HG02642 (cell line): Measurements from ENCODE around the gene RPP25.
"Not testable (repeated sequence)": the region's sequence is repeated elsewhere in the genome, so short reads cannot be mapped to it uniquely, and the experiment has no call there.

Experiments
- ATAC-seq: cut with Tn5 transposase; IDR thresholded peaks from one replicate; pipeline ENCODE4 v1.9.1; 2021; ENCODE audit warnings: mild to moderate bottlenecking; ENCODE audit not compliant: unreplicated experiment, poor library complexity

RPP25 gene

GRCh38 chr15:74928771-74929198 lies 27.8 kb downstream of the RPP25 start:
- ATAC-seq: no peak

- no peak for ATAC-seq
Measured at GRCh38 chr15:74924525-74924924, 32.0 kb downstream of the RPP25 start.

DNA sequence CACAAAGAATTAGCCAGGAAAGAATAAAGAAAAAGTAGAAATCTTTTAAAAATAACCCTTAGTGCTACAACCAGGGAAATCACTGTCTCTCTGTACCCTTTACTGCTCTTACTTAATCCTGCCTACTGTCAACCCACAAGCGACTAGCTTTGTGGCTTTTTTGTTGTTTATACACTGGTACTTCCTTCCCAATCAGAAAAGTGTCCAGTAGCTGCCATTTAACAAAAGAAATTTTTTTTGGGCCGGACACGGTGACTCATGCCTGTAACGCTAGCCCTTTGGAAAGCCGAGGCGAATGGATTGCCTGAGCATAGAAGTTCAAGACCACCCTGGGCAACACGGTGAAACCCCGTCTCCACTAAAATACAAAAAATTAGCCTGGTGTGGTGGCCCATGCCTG lies 36.1 kb downstream of the RPP25 start:
- ATAC-seq: no peak

DNA sequence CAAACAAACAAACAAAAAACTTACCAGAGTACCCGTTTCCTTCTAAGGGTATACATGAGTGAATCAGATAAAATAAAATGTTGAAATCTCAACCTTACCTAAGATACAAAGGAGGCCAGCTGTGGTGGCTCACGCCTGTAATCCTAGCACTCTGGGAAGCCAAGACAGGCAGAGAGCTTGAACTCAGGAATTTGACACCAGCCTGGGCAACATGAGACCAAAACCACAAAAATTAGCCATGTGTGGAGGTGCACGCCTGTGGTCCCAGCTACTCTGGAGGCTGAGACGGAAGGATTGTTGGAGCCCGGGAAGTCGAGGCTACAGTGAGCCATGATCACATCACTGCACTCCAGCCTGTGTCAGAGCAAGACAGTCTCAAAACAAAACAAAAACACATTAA lies 38.9 kb downstream of the RPP25 start:
- ATAC-seq: no peak

- ATAC-seq: not testable (repeated sequence)
Measured at GRCh38 chr15:74913799-74914198, 42.8 kb downstream of the RPP25 start.

DNA sequence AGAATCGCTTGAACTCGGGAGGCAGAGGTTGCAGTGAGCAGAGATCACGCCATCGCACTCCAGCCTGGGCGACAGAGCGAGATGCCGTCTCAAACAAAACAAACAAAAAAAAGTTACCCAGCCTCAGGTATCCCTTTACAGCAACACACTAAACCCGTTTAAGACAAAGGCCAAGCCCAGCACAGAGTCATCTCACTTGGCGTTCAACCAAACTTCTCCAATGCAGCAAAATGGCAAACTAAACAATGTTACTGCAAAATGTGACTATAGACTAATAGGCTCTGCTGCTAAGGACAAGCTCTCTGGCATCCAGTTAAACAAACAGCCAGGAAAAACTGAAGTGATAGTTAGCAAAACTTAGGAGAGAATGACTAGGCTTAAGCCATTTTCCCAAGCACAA lies 43.5 kb downstream of the RPP25 start:
- ATAC-seq: no peak

- no peak for ATAC-seq
Measured at GRCh38 chr15:74908635-74909034, 47.9 kb downstream of the RPP25 start.

GRCh38 chr15:74907163-74907870 lies 49.3 kb downstream of the RPP25 start:
- peak; percentile 3 for ATAC-seq

DNA sequence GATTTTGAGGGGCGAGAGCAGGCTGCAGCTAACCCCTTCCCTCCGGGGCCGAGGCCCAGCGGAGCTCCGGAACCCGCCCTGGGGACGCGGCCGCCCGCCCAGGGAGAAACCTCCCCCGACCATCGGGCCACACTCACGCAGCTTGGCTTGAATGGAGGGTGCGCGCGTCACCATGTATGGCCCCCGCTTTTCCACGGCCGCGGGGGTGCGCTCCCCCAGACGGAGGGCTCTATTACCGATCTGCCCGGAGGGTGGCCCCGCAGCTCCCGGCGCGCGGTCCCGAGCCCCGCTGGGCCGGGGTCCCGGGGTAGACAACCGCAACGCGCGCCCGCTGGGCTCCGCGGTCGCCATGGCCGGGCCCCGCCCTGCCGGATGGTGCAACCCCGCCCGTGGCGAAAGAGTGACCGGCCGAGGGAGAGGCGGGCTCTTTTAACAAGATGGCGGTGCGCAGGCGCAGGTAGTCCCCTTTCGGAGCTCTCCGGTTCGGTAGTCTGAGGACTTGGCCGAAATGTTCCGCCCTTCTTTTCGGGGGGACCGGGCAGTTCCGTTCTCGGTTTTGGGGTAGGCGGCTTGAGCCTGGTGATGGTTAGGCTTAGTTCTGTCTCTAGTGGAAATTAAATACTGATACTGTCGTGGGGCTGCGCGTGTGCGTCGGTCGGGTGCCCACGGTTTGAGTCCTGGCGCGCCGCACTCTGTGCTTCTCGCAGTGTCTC lies 50.0 kb downstream of the RPP25 start, which contains the start of gene FAM219B:
FAM219B (minus strand) TSS at position 402 of the 713 bp plus-strand sequence; CDS start at position 351, 51 bp downstream.
- peak; percentile 88 for ATAC-seq

DNA sequence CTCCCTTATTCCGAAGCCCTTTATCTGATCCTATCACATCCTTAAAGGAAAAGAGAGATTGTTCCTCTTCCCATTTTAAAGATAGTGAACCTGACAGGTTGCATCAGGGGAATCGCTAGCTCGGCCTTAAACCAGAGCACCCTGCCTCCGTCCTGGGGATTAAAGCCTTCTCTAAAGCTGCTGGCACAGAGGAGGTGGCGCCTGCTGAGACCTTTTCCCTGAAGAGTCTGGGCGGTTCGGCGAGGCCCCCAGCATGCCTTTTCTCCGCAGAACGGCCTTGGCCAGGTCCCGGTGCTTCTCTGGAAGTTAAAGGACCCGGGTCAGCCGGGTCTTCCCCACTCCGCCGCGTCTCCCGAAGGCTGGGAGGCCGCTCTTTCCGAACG lies 50.5 kb downstream of the RPP25 start:
- peak; percentile 21 for ATAC-seq
